Stomach (tissue), 4 donors: ENCODE results near the gene ADARB2.

Experiments used
- CTCF ChIP-seq, 7 experiments: fragments of 450-650 bp in 4 of 7; fragments of 200-600 bp in 3 of 7; sonication (generic) in 3 of 7; IDR thresholded peaks; one replicate each; pipeline ENCODE4 v1.5.1; 2016 to 2019; ENCODE audit warnings: antibody characterized with exemption in 7 of 7, control low read depth in 2 of 7, mild to moderate bottlenecking in 1 of 7
- POLR2A ChIP-seq, 4 donors: fragments of 450-650 bp; IDR thresholded peaks; one replicate each; pipeline ENCODE4 v1.6.1; 2016; ENCODE audit warnings: antibody characterized with exemption in 4 of 4, control low read depth in 2 of 4, mild to moderate bottlenecking in 1 of 4, moderate library complexity in 1 of 4

GRCh38 chr10:1741450-1741849 is 4.1 kb upstream of the ADARB2 start:
- TF ChIP-seq CTCF (IDR thresholded peaks at IDR 0.05) (no peak), POLR2A (IDR thresholded peaks at IDR 0.05) (no peak)
